Raji (cell line): ENCODE results near the gene SATB1.

Experiments used
- POLR2A ChIP-seq: IDR thresholded peaks from 2 replicates; pipeline ENCODE4 v1.6.1; 2011; ENCODE audit warnings: low read depth, low read length, control low read depth; ENCODE audit not compliant: insufficient read depth

The SATB1 gene

GRCh38 chr3:18419232-18419631 lies 5.9 kb downstream of the SATB1 start:
- no peak for TF ChIP-seq POLR2A

DNA sequence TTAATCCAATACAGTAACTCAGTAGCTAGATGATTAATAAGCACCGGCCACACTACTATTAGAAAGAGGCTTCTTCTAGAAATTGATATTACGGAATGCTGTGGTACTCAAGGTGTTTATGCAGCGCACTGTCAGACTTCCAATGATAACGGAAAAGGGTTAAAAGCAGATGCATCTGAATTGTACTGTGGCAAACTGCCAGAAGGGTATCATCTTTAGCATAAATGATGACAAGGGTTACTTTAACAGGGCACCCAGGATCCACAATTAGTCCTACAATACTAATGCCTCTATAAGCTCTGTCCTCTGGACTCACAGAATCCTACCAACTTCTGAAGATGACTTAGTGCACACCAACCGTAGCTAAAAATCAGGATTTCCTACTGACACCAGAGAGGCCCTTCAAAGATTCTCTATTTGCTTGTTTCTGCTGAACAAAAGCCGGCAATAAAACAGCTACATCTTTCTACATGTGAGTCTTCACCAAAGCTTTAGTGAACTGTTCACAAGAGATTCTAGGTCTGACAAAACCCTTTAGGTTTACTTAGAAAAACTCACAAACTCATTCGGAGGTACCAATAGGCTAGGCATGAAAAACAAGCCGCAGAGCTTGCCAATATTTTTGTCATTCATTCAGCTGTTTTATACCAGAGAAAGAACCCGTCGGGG lies 7.1 kb downstream of the SATB1 start:
- no peak for TF ChIP-seq POLR2A

DNA sequence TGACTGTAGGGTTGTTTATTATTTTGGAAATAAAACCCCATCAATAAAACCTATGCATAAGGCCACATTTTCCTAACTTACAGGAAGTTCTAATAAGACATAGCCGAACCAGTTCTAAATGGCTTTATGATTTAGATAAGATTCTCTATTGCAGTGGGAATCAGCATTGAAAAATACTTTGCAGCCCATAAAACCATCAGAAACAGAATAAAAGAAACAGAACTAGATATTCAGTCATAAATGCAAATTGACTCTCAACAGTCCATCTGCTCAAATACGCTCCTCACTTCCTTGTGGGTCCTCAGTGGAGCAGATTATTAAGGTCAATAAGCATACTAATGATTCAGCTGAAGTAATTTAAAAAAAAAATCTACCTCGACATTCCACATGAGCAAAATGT lies 8.8 kb downstream of the SATB1 start:
- TF ChIP-seq POLR2A, result no peak

DNA sequence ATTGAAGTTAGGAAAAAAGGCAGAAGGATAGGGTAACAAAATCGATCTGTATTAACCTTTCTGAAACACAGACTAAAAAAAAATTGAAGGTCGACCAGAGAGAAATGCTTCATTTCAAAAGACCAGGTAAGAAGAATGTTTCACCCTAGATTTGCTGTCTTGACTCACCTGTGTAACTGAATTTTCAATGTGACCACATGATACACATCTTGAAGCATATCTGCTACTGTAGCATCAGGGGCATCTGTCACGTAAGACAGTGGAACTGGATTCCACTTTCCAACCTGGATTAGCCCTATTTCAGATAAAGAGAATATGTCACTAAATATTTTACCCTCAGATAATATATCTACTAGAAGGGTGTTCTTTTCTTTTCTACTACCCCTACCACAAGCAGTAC lies 9.3 kb downstream of the SATB1 start:
- TF ChIP-seq POLR2A, result no peak

DNA sequence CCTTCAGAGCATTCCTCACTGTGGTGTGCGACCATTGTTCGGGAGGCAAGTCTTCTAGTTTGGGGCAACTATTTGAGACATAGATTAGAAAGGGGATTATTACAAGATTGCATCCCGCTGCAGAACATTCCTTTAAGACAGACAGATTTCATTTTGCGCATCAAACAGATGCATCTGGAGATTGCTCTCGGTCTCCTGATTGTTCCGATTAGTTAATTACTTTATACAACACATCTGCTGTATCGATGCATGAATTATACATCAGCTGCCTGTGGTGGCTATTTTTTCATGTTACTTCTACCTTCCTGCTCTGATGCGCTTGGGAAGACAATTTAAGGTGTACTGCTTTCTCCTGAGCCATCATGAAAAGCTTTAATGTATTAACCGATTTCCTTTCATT lies 10.0 kb downstream of the SATB1 start:
- no peak for TF ChIP-seq POLR2A

DNA sequence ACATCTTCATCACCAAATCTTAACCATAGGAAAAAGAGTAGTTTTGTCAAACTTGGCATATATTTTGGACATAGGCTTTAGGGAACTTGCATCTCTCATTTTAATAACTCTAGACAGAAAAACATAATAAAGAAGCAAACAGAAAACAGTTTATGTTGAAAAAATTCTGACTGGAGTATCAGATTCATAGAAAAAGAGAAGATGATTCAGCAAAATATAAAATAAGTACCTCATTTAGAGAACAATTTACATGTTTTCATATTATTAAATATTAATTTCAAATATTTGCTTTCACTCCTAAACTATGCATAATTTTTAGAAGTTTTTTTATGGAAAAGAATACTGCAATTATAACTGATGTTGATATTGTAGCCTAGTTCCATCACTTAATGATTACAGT lies 12.5 kb downstream of the SATB1 start:
- no peak for TF ChIP-seq POLR2A

DNA sequence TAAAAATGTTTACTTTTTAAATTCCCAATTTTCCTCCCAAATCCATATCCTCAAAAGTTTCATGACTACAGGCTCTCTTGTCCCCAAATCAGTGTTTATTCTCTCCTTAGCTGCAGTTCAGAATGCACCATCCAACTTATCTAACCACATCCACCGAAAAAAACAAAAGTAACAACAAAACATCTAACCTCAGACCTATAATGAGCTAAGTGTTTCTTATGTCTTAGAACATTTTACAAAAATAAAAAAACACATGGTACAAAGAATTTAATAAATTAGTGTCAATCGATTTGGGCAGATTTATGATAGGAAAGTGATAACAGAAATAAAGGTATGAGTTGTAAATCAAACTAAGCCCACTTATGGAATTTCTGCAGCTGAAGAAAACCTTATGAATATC lies 13.6 kb downstream of the SATB1 start:
- no peak for TF ChIP-seq POLR2A

DNA sequence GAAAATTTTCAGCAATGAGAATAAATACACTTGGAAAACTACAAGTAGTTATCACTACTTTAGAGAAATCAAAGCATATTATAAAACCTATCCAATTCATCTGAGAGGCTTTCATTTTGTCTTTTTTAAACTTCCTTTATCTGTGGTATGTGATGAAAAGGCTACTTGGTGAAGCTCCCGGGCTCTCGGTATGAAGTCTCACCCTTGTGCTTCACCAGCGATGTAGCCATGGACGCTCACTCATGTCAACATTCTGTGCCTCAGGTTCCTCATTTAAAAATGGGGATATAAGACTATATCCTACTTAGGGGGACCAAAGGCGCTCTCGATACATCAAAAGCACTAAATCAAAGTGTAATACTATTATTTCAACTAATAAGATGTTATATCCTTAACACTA lies 14.9 kb downstream of the SATB1 start:
- no peak for TF ChIP-seq POLR2A

DNA sequence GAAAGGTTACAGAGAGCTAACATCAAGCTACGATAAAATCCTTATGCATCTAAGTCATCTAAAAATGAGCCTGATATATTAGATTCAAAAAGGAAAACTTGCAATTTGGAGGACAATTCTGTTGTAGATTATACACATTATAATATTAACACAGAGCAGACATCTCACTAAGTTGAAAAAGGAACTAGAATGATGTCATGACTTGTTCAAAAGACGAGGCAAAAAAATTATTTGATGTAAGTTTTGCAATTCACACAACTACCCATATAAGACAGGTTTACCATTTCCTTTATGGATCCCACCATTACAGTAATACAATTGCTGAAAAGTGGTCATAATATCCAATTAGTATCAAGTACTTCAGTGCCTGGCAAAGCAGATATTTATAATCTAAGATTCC lies 15.9 kb downstream of the SATB1 start:
- TF ChIP-seq POLR2A, result no peak

DNA sequence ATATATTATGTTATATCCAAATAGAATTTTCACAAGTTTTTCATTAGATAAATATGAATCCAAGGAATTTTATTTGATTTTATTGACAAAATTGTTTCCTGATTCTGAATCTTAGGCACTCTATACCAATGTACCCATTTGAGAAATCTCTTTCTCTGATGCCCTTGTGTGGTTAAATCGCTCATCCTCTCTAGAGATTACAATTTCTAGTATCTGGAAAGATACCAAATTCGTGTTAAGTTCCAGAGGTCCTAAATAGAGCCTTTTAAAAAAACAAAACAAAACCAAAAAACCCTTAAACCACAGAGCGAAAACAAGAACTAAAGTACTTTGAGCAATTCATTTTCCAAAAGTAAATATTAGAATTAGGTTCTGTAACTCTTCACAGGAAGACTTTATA lies 20.0 kb downstream of the SATB1 start:
- TF ChIP-seq POLR2A, result no peak

DNA sequence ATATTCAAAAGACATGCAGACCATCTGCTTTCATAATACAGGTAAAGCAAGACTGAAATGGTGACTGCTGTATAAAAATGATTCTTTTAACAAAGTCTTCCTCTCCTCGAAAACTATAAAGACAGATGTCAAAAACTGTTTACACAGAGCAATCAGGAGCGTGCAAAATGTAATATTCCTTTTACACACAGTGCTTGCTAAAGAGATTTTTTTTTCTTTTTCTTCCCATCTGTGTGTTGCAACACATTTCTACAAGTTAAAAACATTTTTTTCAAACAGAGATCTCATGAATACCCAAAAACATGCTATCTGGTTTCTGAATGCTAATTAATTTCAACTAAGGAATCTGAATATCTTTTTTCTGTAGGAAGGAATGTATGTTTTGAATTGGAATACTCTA lies 22.1 kb downstream of the SATB1 start:
- no peak for TF ChIP-seq POLR2A

- TF ChIP-seq POLR2A, result no peak
These were observed 22.8 kb downstream of the SATB1 start for GRCh38 chr3:18402239-18402799.

DNA sequence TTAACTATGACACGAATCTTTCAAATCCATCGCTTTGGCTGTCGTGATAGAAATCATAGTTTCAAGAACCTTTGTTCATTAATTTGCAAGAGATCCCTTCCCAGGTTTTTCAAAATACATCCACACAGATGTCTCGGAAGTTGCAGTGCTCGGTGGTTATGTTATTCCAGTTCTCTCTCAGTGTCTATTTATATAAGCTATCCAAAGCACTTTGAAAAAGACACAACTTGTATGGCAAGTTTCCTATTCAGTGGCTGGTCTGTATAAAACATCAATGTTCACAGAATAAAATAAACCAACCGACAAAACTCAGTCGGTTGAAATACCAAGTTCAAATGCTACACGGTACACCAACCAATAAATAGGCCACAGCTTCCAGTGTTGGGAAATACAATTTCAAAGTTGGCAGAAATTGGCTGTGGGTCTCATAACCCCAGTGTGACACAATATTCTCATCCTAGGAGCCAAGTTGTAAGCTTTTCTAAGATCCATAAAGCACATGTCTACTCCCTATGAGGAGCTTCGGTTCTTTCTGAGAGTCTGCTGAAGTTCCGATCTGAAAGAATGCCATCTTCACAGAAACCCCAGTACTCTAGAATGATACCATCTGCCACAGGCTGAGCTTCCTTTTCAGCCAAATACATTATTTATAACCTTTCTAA lies 23.7 kb downstream of the SATB1 start:
- TF ChIP-seq POLR2A, result no peak

GRCh38 chr3:18398448-18398847 lies 26.7 kb downstream of the SATB1 start:
- TF ChIP-seq POLR2A, result no peak

GRCh38 chr3:18396428-18396827 lies 28.7 kb downstream of the SATB1 start:
- TF ChIP-seq POLR2A, result no peak

DNA sequence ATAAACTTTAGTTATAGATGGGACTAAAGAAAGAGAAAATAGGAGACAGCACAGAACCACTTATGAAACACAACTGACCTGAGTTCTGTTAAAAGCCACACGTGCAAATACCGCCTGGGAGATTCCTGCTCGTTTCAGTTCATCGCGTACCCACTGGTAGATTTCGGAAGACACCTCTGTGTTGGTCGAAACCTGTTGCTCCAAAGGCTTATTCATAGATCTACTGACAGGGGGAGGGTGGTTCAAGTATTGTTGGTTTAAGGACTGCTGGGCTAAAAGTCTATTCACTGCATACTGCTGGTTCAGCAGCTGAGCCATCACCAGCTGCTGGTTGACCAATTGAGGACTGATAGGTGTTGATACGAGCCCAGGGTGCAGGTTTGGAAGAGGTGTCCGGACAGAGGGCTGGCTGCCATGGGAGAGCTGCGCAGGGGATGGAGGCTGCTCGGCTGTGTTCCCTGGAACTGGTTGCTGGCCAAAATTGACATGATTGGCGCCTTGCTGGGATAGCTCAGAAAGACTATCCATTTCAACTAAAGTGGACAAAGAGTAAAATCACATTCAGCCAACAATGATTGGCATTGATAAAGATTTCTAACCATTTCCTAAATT lies 30.6 kb downstream of the SATB1 start:
- TF ChIP-seq POLR2A, result no peak
